IMR-90 (cell line): Measurements from ENCODE around the gene GARNL3. TPM values are rescaled to one million over a fixed set of nuclear protein-coding genes. Genes with fewer than 3 reads are reported as not detected.

Experiments
- ATAC-seq: fragments of 200-7000 bp; cut with Tn5 transposase; 2 replicates; pipeline ENCODE4 v1.9.1; 2020; ENCODE audit warnings: low read depth, mild to moderate bottlenecking, moderate library complexity
- BruUV-seq: library from RNA; stranded (reverse); fragments of 400-500 nt; replicated peaks from 2 replicates; lab custom pipeline; 2021; lab: Mats Ljungman, UMichigan
- CTCF ChIA-PET: fragments of 300-600 bp; formaldehyde crosslinking; extraction: SDS; loops from one replicate; lab custom pipeline; 2021; ENCODE audit warnings: antibody characterized with exemption; lab: Yijun Ruan, JAX
- POLR2A ChIA-PET: fragments of 300-600 bp; sonication (Branson Sonifier 250); formaldehyde crosslinking; loops from one replicate; lab custom pipeline; 2022; ENCODE audit warnings: antibody characterized with exemption; ENCODE audit not compliant: unreplicated experiment; lab: Charles Lee
- DNase-seq: peaks from one replicate; pipeline ENCODE4 v3.0.0; 2013
- H2AFZ ChIP-seq: replicated peaks from 2 replicates; pipeline ENCODE3; 2013; ENCODE audit warnings: low read length, mild to moderate bottlenecking; ENCODE audit not compliant: poor library complexity
- H2AK5ac ChIP-seq: 2 replicates; pipeline ENCODE4 v1.6.1; 2013; ENCODE audit warnings: low read depth, low read length, inconsistent platforms
- H2AK9ac ChIP-seq: replicated peaks from 2 replicates; pipeline ENCODE3; 2013; ENCODE audit warnings: mild to moderate bottlenecking, low read depth, low read length, moderate library complexity; ENCODE audit not compliant: poor library complexity
- H2BK120ac ChIP-seq: 2 replicates; pipeline ENCODE4 v1.6.1; 2013; ENCODE audit warnings: low read depth, low read length, inconsistent platforms
- H2BK15ac ChIP-seq: 3 replicates; pipeline ENCODE4 v1.6.1; 2013; ENCODE audit warnings: low read depth, low read length, inconsistent platforms
- H2BK20ac ChIP-seq: 2 replicates; pipeline ENCODE4 v1.6.1; 2013; ENCODE audit warnings: low read depth, mild to moderate bottlenecking, inconsistent platforms, low read length, moderate library complexity
- H2BK5ac ChIP-seq: 2 replicates; pipeline ENCODE4 v1.6.1; 2013; ENCODE audit warnings: mild to moderate bottlenecking, low read depth, low read length, inconsistent platforms; ENCODE audit not compliant: poor library complexity, severe bottlenecking
- H3K14ac ChIP-seq: replicated peaks from 2 replicates; pipeline ENCODE4 v1.6.1; 2013; ENCODE audit warnings: low read depth, low read length, inconsistent platforms
- H3K18ac ChIP-seq: 2 replicates; pipeline ENCODE4 v1.6.1; 2013; ENCODE audit warnings: low read depth, low read length, control low read depth
- H3K23ac ChIP-seq: 2 replicates; pipeline ENCODE4 v1.6.1; 2013; ENCODE audit warnings: low read depth, low read length, inconsistent platforms
- H3K27ac ChIP-seq: 2 replicates; pipeline ENCODE4 v1.5.1; 2013; ENCODE audit warnings: mild to moderate bottlenecking, control low read depth, low read length; ENCODE audit not compliant: insufficient read depth
- H3K27me3 ChIP-seq: 2 replicates; pipeline ENCODE4 v1.6.1; 2013; ENCODE audit warnings: low read length; ENCODE audit not compliant: control insufficient read depth, insufficient read depth
- H3K36me3 ChIP-seq: 2 replicates; pipeline ENCODE4 v1.6.1; 2013; ENCODE audit warnings: low read length, mixed read lengths; ENCODE audit not compliant: control insufficient read depth, insufficient read depth
- H3K4ac ChIP-seq: 2 replicates; pipeline ENCODE4 v1.6.1; 2013; ENCODE audit warnings: low read depth, low read length, inconsistent platforms
- H3K4me1 ChIP-seq: 2 replicates; pipeline ENCODE4 v1.6.1; 2013; ENCODE audit warnings: low read length, mixed read lengths; ENCODE audit not compliant: control insufficient read depth, insufficient read depth
- H3K4me2 ChIP-seq: 2 replicates; pipeline ENCODE4 v1.6.1; 2013; ENCODE audit warnings: low read depth, mild to moderate bottlenecking, control low read depth, low read length, moderate library complexity
- H3K4me3 ChIP-seq: 2 replicates; pipeline ENCODE4 v1.5.1; 2013; ENCODE audit warnings: low read depth, mild to moderate bottlenecking, control low read depth, low read length, moderate library complexity; ENCODE audit not compliant: insufficient read depth
- H3K56ac ChIP-seq: 2 replicates; pipeline ENCODE4 v1.6.1; 2013; ENCODE audit warnings: low read length, inconsistent platforms; ENCODE audit not compliant: insufficient read depth; ENCODE audit errors: extremely low read depth
- H3K79me1 ChIP-seq, 2 experiments: 2 replicates each; pipeline ENCODE4 v1.6.1; 2013; ENCODE audit warnings: low read length in 2 of 2, inconsistent platforms in 1 of 2, low read depth in 1 of 2
- H3K9ac ChIP-seq: 2 replicates; pipeline ENCODE4 v1.6.1; 2013; ENCODE audit warnings: low read depth, low read length, control low read depth
- H3K9me1 ChIP-seq: 2 replicates; pipeline ENCODE4 v1.6.1; 2013; ENCODE audit warnings: low read length, inconsistent platforms; ENCODE audit not compliant: insufficient read depth
- H3K9me3 ChIP-seq: 2 replicates; pipeline ENCODE4 v1.6.1; 2013; ENCODE audit warnings: low read length; ENCODE audit not compliant: control insufficient read depth, insufficient read depth
- H4K20me1 ChIP-seq: 2 replicates; pipeline ENCODE4 v1.6.1; 2013; ENCODE audit warnings: low read length, inconsistent platforms; ENCODE audit not compliant: insufficient read depth
- H4K5ac ChIP-seq: 2 replicates; pipeline ENCODE4 v1.6.1; 2013; ENCODE audit warnings: mild to moderate bottlenecking, low read depth, low read length, control low read depth
- H4K8ac ChIP-seq, 2 experiments: 2 replicates each; pipeline ENCODE4 v1.6.1; 2013; ENCODE audit warnings: low read depth in 2 of 2, low read length in 2 of 2, control low read depth in 1 of 2, inconsistent platforms in 1 of 2
- H4K91ac ChIP-seq: 2 replicates; pipeline ENCODE4 v1.6.1; 2013; ENCODE audit warnings: low read depth, low read length, inconsistent platforms; ENCODE audit not compliant: insufficient read depth
- BHLHE40 ChIP-seq: fragments of 150-350 bp; IDR thresholded peaks from 2 replicates; pipeline ENCODE4 v1.6.1; 2016; ENCODE audit warnings: mild to moderate bottlenecking, low read depth, low read length
- CHD1 ChIP-seq: IDR thresholded peaks from 2 replicates; pipeline ENCODE4 v1.6.1; 2012; ENCODE audit warnings: low read depth, low read length, improper control_type of control experiment
- CTCF ChIP-seq: conservative IDR thresholded peaks from 2 replicates; pipeline ENCODE4 v1.5.1; 2012; ENCODE audit warnings: mild to moderate bottlenecking, low read depth, low read length, improper control_type of control experiment
- ELK1 ChIP-seq: fragments of 150-350 bp; IDR thresholded peaks from 2 replicates; pipeline ENCODE4 v1.6.1; 2016; ENCODE audit warnings: low read depth, mild to moderate bottlenecking, low read length, moderate library complexity, borderline replicate concordance
- FOS ChIP-seq: fragments of 150-350 bp; IDR thresholded peaks from 2 replicates; pipeline ENCODE4 v1.6.1; 2016; ENCODE audit warnings: low read depth, low read length
- MXI1 ChIP-seq: IDR thresholded peaks from 2 replicates; pipeline ENCODE4 v1.6.1; 2012; ENCODE audit warnings: low read depth, mild to moderate bottlenecking, low read length, moderate library complexity, borderline replicate concordance
- POLR2A ChIP-seq: IDR thresholded peaks from 2 replicates; pipeline ENCODE4 v1.6.1; 2012; ENCODE audit warnings: mild to moderate bottlenecking, low read depth, low read length
- RAD21 ChIP-seq: IDR thresholded peaks from 2 replicates; pipeline ENCODE4 v1.6.1; 2012; ENCODE audit warnings: low read length, improper control_type of control experiment
- SMC3 ChIP-seq: fragments of 150-350 bp; IDR thresholded peaks from 2 replicates; pipeline ENCODE4 v1.6.1; 2016; ENCODE audit warnings: low read depth, mild to moderate bottlenecking, antibody characterized with exemption, low read length, moderate library complexity
- WGBS, 2 experiments: methylation state at CpG; one replicate each; pipeline versions ENCODE4 v1.1.5 to v1.1.7; 2013; ENCODE audit warnings: missing lambda C conversion rate in 2 of 2; ENCODE audit not compliant: insufficient read length in 1 of 2; ENCODE audit errors: extremely low coverage in 2 of 2; 5-methylcytosine and 5-hydroxymethylcytosine counted together
- dilution Hi-C: fragments of 300-500 bp; cut with HindIII; formaldehyde crosslinking; loops from one replicate; pipeline ENCODE4 v1.14.3; 2018; ENCODE audit warnings: low sequenced_read_pairs; ENCODE audit not compliant: unreplicated experiment
- in situ Hi-C: fragments of 300-500 bp; cut with MboI; formaldehyde crosslinking; loops from 3 replicates; pipeline ENCODE4 v1.14.3; 2019; ENCODE audit warnings: low sequenced_read_pairs, inconsistent platforms, mixed read lengths
- intact Hi-C: fragments of 100-400 bp; cut with micrococcal nuclease; formaldehyde crosslinking; loops from 2 replicates; pipeline ENCODE4 v1.10.0; 2022
- polyA plus RNA-seq, 3 experiments: library from polyadenylated mRNA; depleted of rRNA; stranded (reverse); fragments of >200 nt; gene quantifications; 2 replicates each; pipeline ENCODE4 v1.2.3, GENCODE V29; 2012; ENCODE audit warnings: low replicate concordance in 1 of 3
- total RNA-seq: library from RNA; depleted of rRNA; stranded (reverse); fragments of >200 nt; gene quantifications from 2 replicates; pipeline ENCODE4 v1.2.3, GENCODE V29; 2012

GARNL3 gene
- total and polyA plus RNA-seq, 2 of the 4 experiments (the other 2 are of a cell fraction) = 1.9 to 5.0 TPM

- intact Hi-C loops = loop anchor here (10.0 kb wide), 1 partner anchor 199 kb away; no protein-coding TSS in a partner anchor
- Histone ChIP-seq H2AFZ (peak overlapping the region; percentile 96), H3K18ac (peak overlapping the region; percentile 38), H2BK15ac (peak overlapping the region; percentile 98; the same call in 1 of the 3 replicates), H4K5ac (peak overlapping the region; percentile 74), H2BK120ac (peak overlapping the region; percentile 99), H2AK5ac (0 out of 2 replicates have a peak overlapping the region, but pooled peaks have one; percentile 6), H3K4ac (peak overlapping the region; percentile 100), H3K4me1 (peaks cover 7% of the 10 kb centered on the region), H2BK20ac (no peak overlapping the region), H4K8ac (peak overlapping the region; percentile 96 to 99), H3K27me3 (no peaks in the 10 kb centered on the region), H3K14ac (peak overlapping the region; percentile 100), H3K56ac (peak overlapping the region; percentile 100), H3K79me1 (peaks cover 30 to 58% of the 10 kb centered on the region in 2 experiments), H2AK9ac (peak overlapping the region; percentile 86), H3K23ac (peak overlapping the region; percentile 81), H3K9ac (peak overlapping the region; percentile 90), H2BK5ac (peak overlapping the region; percentile 67), H3K4me2 (peak overlapping the region; percentile 69), H3K9me3 (no peaks in the 10 kb centered on the region), H3K27ac (peak overlapping the region; percentile 87), H4K20me1 (peaks cover 13% of the 10 kb centered on the region; the same call in 1 of the 2 replicates), H3K9me1 (peaks cover 12% of the 10 kb centered on the region; the same call in 1 of the 2 replicates), H3K4me3 (peak overlapping the region; percentile 69), H3K36me3 (peaks cover 2% of the 10 kb centered on the region; the same call in 1 of the 2 replicates), H4K91ac (peak overlapping the region; percentile 99)
- dilution Hi-C loops = no loop called here
- TF ChIP-seq CTCF (no peak), SMC3 (no peak), MXI1 (no peak), ELK1 (no peak), RAD21 (no peak), CHD1 (no peak), BHLHE40 (no peak), FOS (no peak), POLR2A (no peak)
- in situ Hi-C loops = no loop called here
- POLR2A ChIA-PET = no interaction called here
- ATAC-seq (peak; percentile 12), DNase-seq (no peak)
- 0% methylated on average over 2 of the region's 9 CpGs; no CpG with 5 or more reads in 1 of the 2 experiments for WGBS, 2 experiments
- BruUV-seq = no TSS peak
- CTCF ChIA-PET = no interaction called here
Observed at GRCh38 chr9:127423476-127423933, 158.9 kb downstream of the GARNL3 start.
